GM12865 (cell line): ENCODE data around the gene SNRNP70.

Source experiments
- DNase-seq: peaks from one replicate; pipeline ENCODE4 v3.0.0; 2010; ENCODE audit warnings: low read depth
- H3K4me3 ChIP-seq: 2 replicates; pipeline ENCODE4 v1.5.1; 2011; ENCODE audit warnings: mild to moderate bottlenecking, low read depth, low read length, control low read depth
- CTCF ChIP-seq: IDR thresholded peaks from 2 replicates; pipeline ENCODE4 v1.5.1; 2011; ENCODE audit warnings: low read length, control low read depth, low read depth, inconsistent platforms; ENCODE audit not compliant: insufficient read depth; ENCODE audit errors: missing control alignments

The SNRNP70 gene

GRCh38 chr19:49153167-49153809 lies 68.0 kb downstream of the SNRNP70 start:
- H3K4me3 ChIP-seq: no peak overlapping the region
- DNase-seq: no peak
- no peak for TF ChIP-seq CTCF

GRCh38 chr19:49154279-49154678 lies 69.0 kb downstream of the SNRNP70 start:
- no peak overlapping the region for H3K4me3 ChIP-seq
- no peak for TF ChIP-seq CTCF
- no peak for DNase-seq

GRCh38 chr19:49155005-49155819 lies 70.0 kb downstream of the SNRNP70 start, which contains the start of gene HRC:
Gene HRC, minus strand, starts transcription at chr19:49155396. Its CDS starts 159 bp downstream, at chr19:49155237.
- no peak for DNase-seq
- no peak for TF ChIP-seq CTCF
- H3K4me3 ChIP-seq: no peak within 1 kb of the TSS

- DNase-seq: no peak
- no peak overlapping the region for H3K4me3 ChIP-seq
- TF ChIP-seq CTCF: no peak
Observed at GRCh38 chr19:49155820-49156346, 70.6 kb downstream of the SNRNP70 start.

GRCh38 chr19:49157445-49158224 lies 72.4 kb downstream of the SNRNP70 start, which contains the start of gene TRPM4:
Gene TRPM4, plus strand, starts transcription at chr19:49157792. Its CDS starts 75 bp downstream, at chr19:49157867.
- TF ChIP-seq CTCF: no peak
- DNase-seq: no peak
- H3K4me3 ChIP-seq: no peak within 1 kb of the TSS
